Neural cell (in vitro differentiated cells): ENCODE measurements around the gene COL6A2.

Source experiments
- RAD21 ChIP-seq: fragments of 450-650 bp; conservative IDR thresholded peaks from 2 replicates; pipeline ENCODE4 v1.6.1; 2014; ENCODE audit warnings: antibody characterized with exemption, mild to moderate bottlenecking, moderate library complexity
- TF ChIP-seq, protein P1 (sequence below): fragments of 450-650 bp; IDR thresholded peaks from 2 replicates; pipeline ENCODE4 v1.5.1; 2014; ENCODE audit warnings: antibody characterized with exemption, mild to moderate bottlenecking, moderate library complexity; ENCODE audit not compliant: poor library complexity, severe bottlenecking

DNA sequence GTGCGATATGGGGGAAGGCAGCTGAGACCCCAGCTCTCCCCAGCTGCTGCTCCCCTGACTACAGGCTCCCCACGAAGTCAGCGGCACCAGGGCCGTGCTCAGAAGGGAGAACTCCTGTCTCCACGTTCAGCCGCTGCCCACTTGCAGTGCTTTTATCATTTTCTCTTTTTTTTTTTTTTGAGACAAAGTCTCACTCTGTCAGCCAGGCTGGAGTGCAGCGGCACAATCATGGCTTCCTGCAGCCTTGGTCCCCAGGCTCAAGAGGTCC is 58.4 kb downstream of the COL6A2 start:
- TF ChIP-seq, protein P1, sequence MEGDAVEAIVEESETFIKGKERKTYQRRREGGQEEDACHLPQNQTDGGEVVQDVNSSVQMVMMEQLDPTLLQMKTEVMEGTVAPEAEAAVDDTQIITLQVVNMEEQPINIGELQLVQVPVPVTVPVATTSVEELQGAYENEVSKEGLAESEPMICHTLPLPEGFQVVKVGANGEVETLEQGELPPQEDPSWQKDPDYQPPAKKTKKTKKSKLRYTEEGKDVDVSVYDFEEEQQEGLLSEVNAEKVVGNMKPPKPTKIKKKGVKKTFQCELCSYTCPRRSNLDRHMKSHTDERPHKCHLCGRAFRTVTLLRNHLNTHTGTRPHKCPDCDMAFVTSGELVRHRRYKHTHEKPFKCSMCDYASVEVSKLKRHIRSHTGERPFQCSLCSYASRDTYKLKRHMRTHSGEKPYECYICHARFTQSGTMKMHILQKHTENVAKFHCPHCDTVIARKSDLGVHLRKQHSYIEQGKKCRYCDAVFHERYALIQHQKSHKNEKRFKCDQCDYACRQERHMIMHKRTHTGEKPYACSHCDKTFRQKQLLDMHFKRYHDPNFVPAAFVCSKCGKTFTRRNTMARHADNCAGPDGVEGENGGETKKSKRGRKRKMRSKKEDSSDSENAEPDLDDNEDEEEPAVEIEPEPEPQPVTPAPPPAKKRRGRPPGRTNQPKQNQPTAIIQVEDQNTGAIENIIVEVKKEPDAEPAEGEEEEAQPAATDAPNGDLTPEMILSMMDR: no peak
- TF ChIP-seq RAD21: no peak
